Right lobe of liver (tissue), 6 donors: ENCODE measurements around the gene ANKRD24. TPM values are rescaled to one million over a fixed set of nuclear protein-coding genes. Genes with fewer than 3 reads are reported as not detected.
"Not testable (repeated sequence)": the region's sequence is repeated elsewhere in the genome, so short reads cannot be mapped to it uniquely, and the experiment has no call there.

Source experiments
- ATAC-seq, 4 donors: fragments of 200-7000 bp; cut with Tn5 transposase; one replicate each; pipeline ENCODE4 v1.9.1; 2020; ENCODE audit warnings: mild to moderate bottlenecking in 4 of 4, moderate library complexity in 4 of 4
- DNase-seq, 3 donors: peaks; one replicate each; pipeline ENCODE4 v3.0.0-alpha.2; 2020
- H3K27ac ChIP-seq, 3 donors: fragments of 200-600 bp; one replicate each; pipeline ENCODE4 v1.8.0; 2022
- H3K27me3 ChIP-seq, 2 donors: fragments of 200-600 bp; one replicate each; pipeline ENCODE4 v1.8.0; 2022
- H3K36me3 ChIP-seq, 4 donors: fragments of 200-600 bp; sonication (generic) in 1 of 4; one replicate each; pipeline versions ENCODE4 v1.5.1 to v1.8.0; 2017 to 2022; ENCODE audit warnings: control low read depth in 1 of 4
- H3K4me1 ChIP-seq, 4 donors: fragments of 200-600 bp; sonication (generic) in 1 of 4; one replicate each; pipeline versions ENCODE4 v1.5.1 to v1.8.0; 2017 to 2022; ENCODE audit warnings: control low read depth in 1 of 4
- H3K4me3 ChIP-seq, 3 donors: fragments of 200-600 bp; one replicate each; pipeline ENCODE4 v1.8.0; 2022
- H3K9me3 ChIP-seq, 4 donors: fragments of 200-600 bp; sonication (generic) in 1 of 4; one replicate each; pipeline versions ENCODE4 v1.5.1 to v1.8.0; 2017 to 2022; ENCODE audit warnings: control low read depth in 1 of 4
- POLR2A ChIP-seq: fragments of 450-650 bp; IDR thresholded peaks from one replicate; pipeline ENCODE4 v1.6.1; 2017; ENCODE audit warnings: antibody characterized with exemption, mild to moderate bottlenecking
- WGBS: methylation state at CpG from one replicate; pipeline ENCODE4 v1.1.6; 2018; ENCODE audit warnings: low coverage, low lambda C conversion rate; ENCODE audit not compliant: insufficient coverage; ENCODE audit errors: missing lambda C conversion rate; 5-methylcytosine and 5-hydroxymethylcytosine counted together
- intact Hi-C, 2 donors: fragments of 100-400 bp; cut with DNase I; formaldehyde crosslinking; loops; one replicate each; pipeline versions ENCODE4 v1.11.2 to v1.14.1; 2022
- total RNA-seq, 6 experiments: library from RNA; depleted of rRNA in 2 of 6; stranded (reverse); fragments of >200 nt in 2 of 6; fragmentation: NEBNext Ultra II Directional in 3 of 6; extraction: Animal tissue kit (Norgen Biotek cat#: 25700) in 3 of 6; gene quantifications; one replicate each; pipeline versions ENCODE4 v1.1.0 to v1.2.4, GENCODE V29; 2016 to 2023
- TF ChIP-seq, protein P1 (sequence below), 4 donors: fragments of 200-600 bp in 3 of 4; fragments of 450-650 bp in 1 of 4; IDR thresholded peaks; one replicate each; pipeline versions ENCODE4 v1.5.1 to v1.8.0; 2016 to 2022; ENCODE audit warnings: antibody characterized with exemption in 4 of 4, mild to moderate bottlenecking in 2 of 4
- donor health status: DM: no; HTN: yes; CAD: no.
- donor health status: DM: no; HTN: no; CAD: no.
- donor health status: DM: no; HTN: no; CAD: no.
- donor health status: DM: no; HTN: yes; CAD: no.
- donor health status: DM: no; HTN: yes; CAD: no.

ANKRD24 gene
- total RNA-seq, 6 experiments from 2014 or later = 1.2 to 4.8 (median 2.7) TPM

DNA sequence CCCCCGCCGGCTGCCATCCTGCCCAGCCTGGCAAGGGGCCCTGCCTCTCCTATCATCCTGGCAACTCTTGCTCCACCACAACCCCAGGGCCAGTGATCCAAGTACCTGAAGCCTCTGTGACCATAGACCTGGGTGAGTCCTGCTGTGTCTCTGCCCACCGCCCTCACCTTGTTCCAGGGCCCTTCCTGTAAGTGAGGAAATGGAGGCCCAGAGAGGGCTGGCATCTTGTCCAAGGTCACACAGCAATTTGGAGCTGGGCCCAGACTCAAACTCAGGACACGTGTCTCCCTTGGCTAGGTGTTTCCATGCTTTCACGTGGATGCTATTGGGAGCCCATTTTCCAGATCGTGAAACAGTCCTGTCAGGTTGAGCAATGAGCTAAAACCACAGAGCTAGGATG is 25.3 kb upstream of the ANKRD24 start:
- H3K36me3 ChIP-seq = peaks cover 0 to 47% (median 26%) of the 10 kb centered on the region in 4 donors
- 40% methylated on average over 1 of the region's 6 CpGs for WGBS
- DNase-seq = peak in 1 of 3 donors; percentile 65

GRCh38 chr19:4157971-4158370 is 24.5 kb upstream of the ANKRD24 start:
- H3K4me3 ChIP-seq = peak overlapping the region in 2 of 3 donors; percentile 21 to 29
- peak in 2 of 4 donors; percentile 2 to 29 for ATAC-seq
- peaks cover 0 to 29% (median 4%) of the 10 kb centered on the region in 4 donors for H3K4me1 ChIP-seq
- H3K27me3 ChIP-seq, intact Hi-C loops, H3K9me3 ChIP-seq, DNase-seq: not testable (repeated sequence)
- peak overlapping the region in 1 of 3 donors; percentile 53 for H3K27ac ChIP-seq
- no CpG with 5 or more reads among the region's 8 CpGs for WGBS
- peaks cover 0 to 52% (median 30%) of the 10 kb centered on the region in 4 donors for H3K36me3 ChIP-seq

More for the DNA sequence above, 25.3 kb upstream of the ANKRD24 start:
- TF ChIP-seq POLR2A = peak; percentile 46
- TF ChIP-seq, protein P1, sequence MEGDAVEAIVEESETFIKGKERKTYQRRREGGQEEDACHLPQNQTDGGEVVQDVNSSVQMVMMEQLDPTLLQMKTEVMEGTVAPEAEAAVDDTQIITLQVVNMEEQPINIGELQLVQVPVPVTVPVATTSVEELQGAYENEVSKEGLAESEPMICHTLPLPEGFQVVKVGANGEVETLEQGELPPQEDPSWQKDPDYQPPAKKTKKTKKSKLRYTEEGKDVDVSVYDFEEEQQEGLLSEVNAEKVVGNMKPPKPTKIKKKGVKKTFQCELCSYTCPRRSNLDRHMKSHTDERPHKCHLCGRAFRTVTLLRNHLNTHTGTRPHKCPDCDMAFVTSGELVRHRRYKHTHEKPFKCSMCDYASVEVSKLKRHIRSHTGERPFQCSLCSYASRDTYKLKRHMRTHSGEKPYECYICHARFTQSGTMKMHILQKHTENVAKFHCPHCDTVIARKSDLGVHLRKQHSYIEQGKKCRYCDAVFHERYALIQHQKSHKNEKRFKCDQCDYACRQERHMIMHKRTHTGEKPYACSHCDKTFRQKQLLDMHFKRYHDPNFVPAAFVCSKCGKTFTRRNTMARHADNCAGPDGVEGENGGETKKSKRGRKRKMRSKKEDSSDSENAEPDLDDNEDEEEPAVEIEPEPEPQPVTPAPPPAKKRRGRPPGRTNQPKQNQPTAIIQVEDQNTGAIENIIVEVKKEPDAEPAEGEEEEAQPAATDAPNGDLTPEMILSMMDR (IDR thresholded peaks at IDR 0.05) = no peak
- Histone ChIP-seq H3K4me1 (peaks cover 0 to 35% (median 4%) of the 10 kb centered on the region in 4 donors), H3K4me3 (peak overlapping the region; percentile 21 to 38 (median 29)), H3K9me3 (no peaks in the 10 kb centered on the region), H3K27ac (peak overlapping the region in 2 of 3 donors; percentile 47 to 53), H3K27me3 (no peaks in the 10 kb centered on the region)
- intact Hi-C loops = no loop called here
- peak in 3 of 4 donors; percentile 7 to 40 (median 8) for ATAC-seq

- Histone ChIP-seq H3K27me3 (no peaks in the 10 kb centered on the region), H3K36me3 (peaks cover 0 to 86% (median 50%) of the 10 kb centered on the region in 4 donors), H3K4me3 (no peak overlapping the region), H3K27ac (no peak overlapping the region), H3K9me3 (no peaks in the 10 kb centered on the region), H3K4me1 (peaks cover 0 to 16% (median 4%) of the 10 kb centered on the region in 4 donors)
- intact Hi-C loops = no loop called here
- TF ChIP-seq POLR2A = no peak
- TF ChIP-seq, protein P1 (IDR thresholded peaks at IDR 0.05) = no peak
- 78% methylated on average over 7 of the region's 7 CpGs for WGBS
- no peak for DNase-seq
- no peak for ATAC-seq
Measured at GRCh38 chr19:4161415-4162077, 20.9 kb upstream of the ANKRD24 start.

- Histone ChIP-seq H3K36me3 (peaks cover 0 to 89% (median 54%) of the 10 kb centered on the region in 4 donors), H3K27ac (no peak overlapping the region), H3K4me1 (no peaks in the 10 kb centered on the region), H3K9me3 (no peaks in the 10 kb centered on the region), H3K4me3 (no peak overlapping the region), H3K27me3 (no peaks in the 10 kb centered on the region)
- ATAC-seq = no peak
- 67% methylated on average over 9 of the region's 11 CpGs for WGBS
- intact Hi-C loops = no loop called here
- DNase-seq = no peak
- TF ChIP-seq, protein P1 (IDR thresholded peaks at IDR 0.05) = no peak
- TF ChIP-seq POLR2A = no peak
Measured at GRCh38 chr19:4164262-4164661, 18.2 kb upstream of the ANKRD24 start.

- no peaks in the 10 kb centered on the region for H3K9me3 ChIP-seq
- peaks cover 6 to 49% (median 28%) of the 10 kb centered on the region in 4 donors for H3K36me3 ChIP-seq
- TF ChIP-seq, protein P1 (IDR thresholded peaks at IDR 0.05) = no peak
- TF ChIP-seq POLR2A = no peak
- intact Hi-C loops = no loop called here
- H3K4me3 ChIP-seq = no peak overlapping the region
- ATAC-seq = peak in 3 of 4 donors; percentile 5 to 27 (median 6)
- no peaks in the 10 kb centered on the region for H3K27me3 ChIP-seq
- H3K27ac ChIP-seq = no peak overlapping the region
- H3K4me1 ChIP-seq = peaks cover 0 to 5% (median 0%) of the 10 kb centered on the region in 4 donors
- WGBS = no CpG with 5 or more reads among the region's 22 CpGs
- no peak for DNase-seq
Measured at GRCh38 chr19:4171676-4172075, 10.8 kb upstream of the ANKRD24 start.
